Stimulated activated CD4-positive, alpha-beta T cell treated with anti-CD3 and anti-CD28 coated beads, Interleukin-4, amount 100 ng/mL, for 48 hours (primary cell): ENCODE data around the gene MS4A10.

Experiments used
- DNase-seq, 2 donors: peaks; one replicate each; pipeline ENCODE4 v3.0.0-alpha.2; 2020; ENCODE audit warnings: low read depth in 2 of 2

MS4A10 gene

DNA sequence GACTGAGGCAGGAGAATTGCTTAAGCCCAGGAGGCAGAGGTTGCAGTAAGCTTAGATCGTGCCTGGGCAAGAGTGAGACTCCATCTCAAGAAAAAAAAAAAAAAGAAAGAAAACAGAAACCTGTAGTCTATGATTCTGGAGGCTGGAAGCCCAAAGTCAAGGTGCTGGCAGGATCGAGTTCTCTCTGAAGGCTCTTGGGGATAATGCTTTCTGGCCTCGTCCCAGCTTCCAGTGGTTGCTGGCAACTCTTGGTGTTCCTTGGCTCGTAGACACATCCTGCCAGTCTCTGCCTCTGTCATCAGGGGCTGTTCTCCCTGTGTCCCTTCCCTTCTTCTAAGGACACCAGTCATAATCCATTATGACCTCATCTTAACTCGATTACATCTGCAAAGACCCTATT, 40.0 kb downstream of the MS4A10 start:
- DNase-seq = no peak

DNA sequence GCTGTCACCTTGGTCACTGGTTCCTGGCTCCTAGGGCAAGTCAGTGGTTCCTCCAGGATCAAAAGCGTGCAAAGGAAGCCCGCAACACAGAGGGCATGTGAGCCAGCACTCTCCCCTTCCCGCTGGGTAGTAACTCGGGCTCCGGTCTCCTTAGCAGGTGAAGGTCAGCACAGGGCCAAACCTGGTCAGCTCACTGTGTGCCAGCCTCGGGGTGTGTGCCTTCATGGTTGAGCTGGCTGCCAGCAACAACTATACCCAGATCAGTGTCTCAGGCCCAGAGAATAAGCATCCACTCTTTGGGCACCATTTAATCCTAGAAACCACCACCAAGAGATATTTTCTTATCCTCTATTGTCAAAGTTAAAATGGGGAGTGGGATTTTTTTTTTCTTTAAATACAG, 40.7 kb downstream of the MS4A10 start:
- no peak for DNase-seq

DNA sequence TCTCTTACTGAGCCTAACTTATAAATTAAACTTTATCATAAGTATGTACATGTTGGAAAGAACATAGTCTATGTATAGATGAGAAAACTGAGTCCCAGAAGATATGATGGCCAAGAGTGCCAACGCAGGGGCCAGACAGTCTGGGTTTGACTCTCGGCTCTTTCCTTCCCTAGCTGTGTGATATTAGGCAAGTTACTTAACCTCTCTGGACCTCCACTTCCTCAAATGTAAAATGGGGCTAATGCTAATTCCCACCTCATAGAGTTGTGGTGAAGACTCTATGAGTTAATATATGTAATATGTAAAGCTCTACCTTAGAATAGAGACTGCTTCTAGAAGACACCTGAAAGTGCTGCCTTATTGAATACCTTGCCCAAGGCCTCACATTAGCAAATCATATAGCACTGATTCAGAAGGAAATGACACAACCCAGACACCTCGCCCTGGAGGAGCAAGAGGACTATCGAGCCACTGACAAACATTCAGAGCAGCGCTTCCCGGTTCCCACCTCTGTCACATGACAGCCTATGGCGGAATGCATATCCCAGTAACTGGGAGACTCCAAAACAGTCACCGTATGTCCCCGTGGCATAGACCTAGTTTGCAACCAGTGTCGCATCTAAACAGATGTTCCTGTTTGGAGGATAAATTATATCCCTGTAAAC, 45.5 kb downstream of the MS4A10 start:
- peak in 1 of 2 donors; percentile 14 for DNase-seq

DNA sequence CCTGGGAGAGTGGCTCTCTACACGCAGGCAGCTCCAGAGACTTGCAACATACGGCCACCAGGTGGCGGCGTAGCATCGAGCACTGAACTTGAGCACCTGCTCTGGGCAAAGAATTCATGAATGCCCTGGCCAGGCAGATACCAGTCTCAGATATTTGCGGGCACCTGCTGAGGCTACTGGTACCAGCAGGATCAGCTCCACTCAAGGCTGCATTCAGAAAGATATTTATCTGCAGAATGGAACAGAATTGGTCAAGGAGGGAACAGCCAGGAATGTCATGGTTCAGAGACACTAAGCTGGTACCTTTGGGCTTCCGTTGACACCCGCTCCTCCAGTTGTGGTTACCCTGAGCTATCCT, 46.0 kb downstream of the MS4A10 start:
- DNase-seq = peak; percentile 67 to 72

DNA sequence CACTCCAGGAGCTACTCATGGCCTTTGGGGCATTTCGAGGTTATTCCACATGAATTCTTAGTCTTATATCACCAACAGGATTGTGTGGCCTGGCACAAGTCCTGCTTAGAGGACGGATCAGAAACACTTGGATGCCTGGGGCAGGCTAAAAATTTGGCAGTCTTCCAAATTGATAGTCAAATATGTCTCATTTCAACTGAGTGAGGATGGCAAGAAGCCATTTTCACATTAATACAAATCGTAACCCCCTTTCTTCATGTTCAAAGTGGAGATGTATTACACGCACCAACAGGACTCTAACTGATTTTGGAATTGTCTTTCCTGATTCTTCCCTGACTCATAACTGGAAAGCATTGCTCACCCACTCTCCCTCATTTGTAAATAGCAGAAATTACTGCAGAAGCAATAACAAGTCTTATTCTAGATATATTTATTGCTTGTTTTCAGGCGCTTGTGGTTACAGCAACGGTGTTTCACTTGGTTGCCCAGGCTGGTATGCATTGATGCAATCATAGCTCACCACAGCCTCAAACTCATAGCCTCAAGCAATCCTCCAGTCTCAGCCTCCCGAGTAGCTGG, 46.5 kb downstream of the MS4A10 start:
- DNase-seq = no peak

DNA sequence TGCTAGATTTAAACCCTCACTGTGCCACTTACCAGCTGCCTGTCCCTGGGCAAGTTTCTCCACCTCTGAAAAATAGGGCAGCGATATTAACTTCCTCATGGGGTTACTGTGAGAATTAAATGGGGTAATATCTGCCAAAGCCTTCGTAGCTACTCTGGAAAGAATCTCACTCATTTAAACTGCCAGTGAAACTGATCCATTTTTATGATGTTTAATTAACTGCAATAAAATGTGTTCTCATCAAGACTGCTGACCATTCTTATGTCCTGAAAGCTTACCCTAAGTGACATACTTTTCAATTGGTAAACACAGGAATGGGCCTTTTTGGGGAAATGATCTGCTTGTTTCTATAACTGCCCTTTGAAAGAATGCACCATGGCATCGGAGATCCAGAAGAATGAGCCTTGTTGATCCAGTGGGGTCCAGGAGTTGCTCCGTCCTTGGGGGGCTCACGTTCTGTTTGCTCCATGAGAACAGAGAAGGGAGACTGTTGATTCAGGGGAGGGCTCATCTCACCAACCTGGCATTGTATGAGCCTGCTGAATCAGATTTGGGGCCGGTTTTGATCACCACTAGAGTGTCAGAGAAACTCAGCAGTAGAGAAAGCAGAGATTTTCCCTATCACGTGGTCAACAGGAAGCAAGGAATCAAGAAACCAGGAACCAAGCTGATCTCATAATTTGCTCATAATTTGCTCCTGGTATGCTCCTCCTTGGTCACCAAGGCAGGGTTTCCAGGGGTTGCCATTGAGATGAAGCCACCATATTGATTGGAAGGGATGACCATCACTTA, 49.8 kb downstream of the MS4A10 start:
- DNase-seq = no peak

DNA sequence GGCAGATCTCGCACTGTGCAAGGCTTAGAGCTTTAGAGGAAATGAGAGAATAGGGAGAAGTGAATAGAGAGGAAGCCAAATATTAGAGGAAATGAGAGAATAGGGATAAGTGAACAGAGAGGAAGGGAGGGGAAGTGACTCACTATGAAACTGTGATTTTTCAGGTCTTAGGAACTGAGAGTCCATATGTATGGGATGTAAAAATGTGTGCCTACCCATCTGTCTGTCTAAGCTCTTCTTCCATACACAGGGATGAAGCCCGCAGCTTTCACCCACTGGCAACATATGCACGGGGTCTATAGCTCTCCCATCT, 50.4 kb downstream of the MS4A10 start:
- no peak for DNase-seq

DNA sequence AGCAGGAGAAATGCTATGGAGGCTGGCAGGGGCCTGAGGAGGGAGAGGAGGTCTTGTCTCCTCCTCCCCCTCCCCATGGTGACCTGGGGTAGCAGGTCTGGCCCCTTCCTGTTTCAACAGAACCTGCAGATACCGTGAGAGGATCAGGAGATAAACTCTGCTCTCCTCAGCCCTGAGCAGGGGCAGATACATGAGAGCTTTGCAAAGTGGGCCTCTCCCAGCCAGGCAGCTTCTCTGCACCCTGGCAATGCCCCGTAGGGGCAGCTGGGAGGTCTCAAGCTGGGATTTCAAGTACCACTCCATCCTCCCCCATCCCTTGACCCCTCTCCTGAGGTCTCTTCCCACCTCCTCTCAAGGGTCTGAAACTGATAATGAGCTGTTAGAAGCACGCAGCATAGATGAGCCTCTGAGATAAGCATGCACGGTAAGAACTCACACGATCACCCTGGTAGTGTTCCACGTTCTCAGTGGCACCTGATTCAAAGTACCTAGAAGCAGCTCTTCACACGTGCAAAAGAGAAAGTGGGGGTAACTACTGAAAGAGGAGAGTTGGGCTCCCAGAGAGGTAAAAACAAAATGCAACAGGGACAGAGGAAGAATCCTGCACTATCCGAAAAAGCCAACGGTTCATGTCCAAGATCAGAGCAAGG, 51.9 kb downstream of the MS4A10 start:
- DNase-seq = no peak

DNA sequence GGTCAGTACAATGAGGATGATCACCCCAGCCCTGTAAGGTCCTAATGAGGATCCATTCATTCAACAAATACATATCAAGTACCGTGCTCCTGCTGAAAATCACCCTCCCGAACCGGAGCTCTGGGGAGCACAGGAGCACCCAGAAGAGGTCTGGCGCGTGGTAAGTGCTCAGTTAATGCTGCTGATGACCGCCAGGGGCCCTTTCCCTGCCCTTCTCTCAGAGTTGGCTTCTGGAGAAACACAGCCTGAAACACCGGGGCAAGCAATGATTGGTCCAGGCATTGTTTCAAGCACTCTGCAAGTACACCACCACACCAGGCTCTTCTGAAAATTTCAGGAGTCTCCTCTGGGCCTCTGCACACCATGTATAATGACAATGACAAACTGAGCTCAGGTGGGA, 53.0 kb downstream of the MS4A10 start:
- no peak for DNase-seq

DNA sequence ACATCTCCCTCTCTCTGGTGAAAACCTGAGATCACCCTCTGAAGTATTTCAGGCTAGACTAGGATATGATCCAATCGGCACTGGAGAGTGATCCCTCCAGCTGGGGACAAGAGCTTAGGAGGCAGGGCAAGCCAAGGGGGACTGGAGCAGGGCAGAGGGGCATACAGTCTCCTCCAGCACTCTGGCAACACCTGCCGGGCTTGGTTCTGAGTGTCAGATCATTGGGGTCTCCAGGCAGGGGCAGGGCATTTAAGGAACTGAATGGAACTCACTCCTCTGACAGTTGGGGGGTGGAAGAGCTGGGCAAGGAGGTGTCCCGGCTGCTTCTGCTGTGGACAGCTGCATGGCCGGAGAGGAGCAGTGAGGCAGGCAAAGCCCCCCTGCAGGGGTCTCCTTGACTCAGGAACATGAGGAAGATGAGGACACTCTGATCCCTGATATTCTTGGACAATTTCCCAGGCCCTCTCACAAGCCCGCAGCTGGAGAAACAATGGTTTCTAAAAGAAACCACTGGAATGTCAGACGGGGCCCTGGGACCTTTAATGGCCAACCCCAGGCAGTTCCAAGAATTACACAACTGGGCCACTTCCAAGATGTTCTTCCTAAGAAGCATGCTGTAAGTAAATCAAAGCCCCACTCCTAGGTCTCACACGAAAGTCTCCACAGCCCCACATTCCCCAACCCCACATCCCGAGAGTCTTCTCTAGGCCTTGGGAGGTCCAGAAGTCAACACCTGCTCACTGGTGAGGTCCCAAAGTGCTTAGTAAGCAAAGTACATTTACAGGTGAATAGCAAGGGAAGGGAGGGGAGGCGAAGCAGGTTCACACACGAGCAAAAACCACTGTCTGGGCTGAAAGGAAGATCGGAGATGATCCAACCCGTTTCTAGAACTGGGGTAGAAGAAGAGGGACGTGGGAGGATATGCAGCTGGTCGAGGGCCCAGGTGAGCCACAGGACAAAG, 55.6 kb downstream of the MS4A10 start:
- DNase-seq = no peak

DNA sequence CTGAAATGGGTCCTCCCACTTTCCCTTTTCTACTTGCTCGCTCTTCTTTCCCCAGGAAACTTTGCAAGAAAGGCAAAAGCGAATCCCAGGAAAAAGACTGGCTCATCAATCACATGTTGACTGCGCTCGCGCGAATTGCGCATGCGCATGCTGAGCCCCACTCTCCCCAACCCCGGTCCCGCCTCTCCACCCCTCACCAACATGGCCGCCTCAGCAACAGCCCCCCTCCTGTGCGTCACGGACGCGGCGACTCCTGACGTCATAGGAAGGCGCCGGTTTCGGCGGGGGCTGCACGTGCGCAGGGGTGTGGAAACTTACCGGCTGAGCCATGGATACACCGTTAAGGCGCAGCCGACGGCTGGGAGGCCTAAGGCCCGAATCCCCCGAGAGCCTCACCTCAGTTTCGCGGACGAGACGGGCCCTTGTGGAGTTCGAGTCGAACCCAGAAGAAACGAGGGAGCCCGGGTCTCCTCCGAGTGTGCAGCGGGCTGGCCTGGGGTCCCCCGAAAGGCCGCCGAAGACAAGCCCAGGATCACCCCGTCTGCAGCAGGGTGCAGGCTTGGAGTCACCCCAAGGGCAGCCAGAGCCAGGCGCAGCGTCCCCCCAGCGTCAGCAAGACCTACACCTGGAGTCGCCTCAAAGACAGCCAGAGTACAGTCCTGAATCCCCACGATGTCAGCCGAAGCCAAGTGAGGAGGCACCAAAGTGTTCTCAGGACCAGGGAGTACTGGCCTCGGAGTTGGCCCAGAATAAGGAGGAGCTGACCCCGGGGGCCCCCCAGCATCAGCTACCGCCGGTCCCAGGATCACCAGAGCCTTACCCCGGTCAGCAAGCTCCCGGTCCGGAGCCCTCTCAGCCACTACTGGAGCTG, 56.9 kb downstream of the MS4A10 start, which contains the start of gene CCDC86:
CCDC86 (plus strand) TSS at position 317 of the 871 bp plus-strand sequence; CDS start at position 329, 12 bp downstream.
- peak; percentile 97 to 99 for DNase-seq

DNA sequence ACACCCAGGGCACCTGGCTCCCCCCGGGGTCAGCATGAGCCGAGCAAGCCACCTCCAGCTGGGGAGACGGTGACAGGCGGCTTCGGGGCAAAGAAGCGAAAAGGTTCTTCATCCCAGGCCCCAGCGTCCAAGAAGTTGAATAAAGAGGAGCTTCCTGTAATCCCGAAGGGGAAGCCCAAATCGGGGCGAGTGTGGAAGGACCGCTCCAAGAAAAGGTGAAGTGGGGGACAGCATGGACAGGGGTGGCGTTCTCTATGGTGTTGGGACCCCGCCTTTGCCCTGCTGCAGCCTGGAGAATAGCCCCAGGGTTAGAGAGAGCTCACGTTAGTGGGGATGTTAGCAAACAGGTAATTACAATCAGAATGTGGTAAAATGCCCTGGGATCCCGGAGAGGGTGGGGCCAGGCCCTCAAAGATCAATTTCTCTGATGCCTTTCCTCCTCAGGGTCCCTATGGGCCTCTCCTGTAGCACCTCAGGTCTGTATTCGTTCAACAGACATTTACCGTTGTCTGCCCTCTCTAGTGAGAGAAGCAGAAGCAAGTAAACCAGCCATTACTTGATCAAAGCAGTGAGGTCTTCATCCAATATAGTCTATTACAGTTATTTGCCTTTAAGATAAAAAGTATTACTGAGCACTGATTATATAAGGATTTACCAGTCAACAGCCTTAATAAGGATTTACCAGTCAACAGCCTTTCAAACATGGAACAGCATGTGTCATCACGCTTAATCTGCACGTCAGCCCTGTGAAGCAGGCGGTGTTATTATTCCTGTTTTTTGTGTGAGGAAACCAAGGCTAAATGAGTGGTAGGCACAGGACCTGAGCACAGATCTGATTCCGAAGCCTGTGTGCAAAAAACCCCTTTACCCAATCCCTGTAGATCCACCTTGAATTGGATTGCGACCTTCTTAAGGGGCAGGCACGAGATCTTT, 57.8 kb downstream of the MS4A10 start:
- no peak for DNase-seq

DNA sequence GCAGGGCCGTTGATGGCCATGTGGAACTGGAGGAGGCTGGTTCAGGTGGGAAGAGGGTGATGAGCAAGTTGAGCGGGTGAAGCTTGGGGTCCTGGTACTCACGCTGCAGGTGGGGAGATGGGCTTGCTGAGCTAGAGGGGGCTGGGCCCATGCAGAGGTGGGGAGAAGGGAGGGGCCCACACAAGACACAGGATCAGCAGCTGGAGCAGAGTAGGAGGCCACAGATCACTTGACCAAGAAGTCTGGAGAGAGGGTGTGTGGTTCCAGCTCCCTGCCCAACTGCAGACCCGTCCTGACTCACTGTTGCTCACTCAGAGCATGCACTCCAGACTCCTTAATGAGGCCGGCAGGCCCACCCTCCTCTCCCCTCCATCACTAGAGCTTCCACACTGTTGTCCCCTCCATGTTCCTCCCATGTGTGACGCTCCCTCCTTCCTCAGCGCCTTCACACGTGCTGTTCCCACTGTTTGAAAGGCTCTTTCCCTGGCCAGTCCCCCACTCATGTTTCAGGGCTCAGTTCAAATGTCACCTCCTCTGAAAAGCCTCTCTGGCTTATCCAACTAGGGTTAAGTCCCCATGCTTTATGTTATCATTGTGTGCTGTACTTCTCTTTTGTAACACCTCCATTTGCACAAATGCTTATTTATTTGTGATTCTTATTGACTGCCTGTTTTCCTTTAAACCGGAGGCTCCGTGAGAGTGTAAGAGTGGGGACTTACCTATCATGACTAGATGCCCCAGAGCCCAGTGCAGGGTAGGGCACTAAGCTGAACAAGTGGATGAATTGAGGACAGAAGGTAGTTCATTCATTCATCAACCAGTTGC, 59.1 kb downstream of the MS4A10 start:
- DNase-seq = no peak

DNA sequence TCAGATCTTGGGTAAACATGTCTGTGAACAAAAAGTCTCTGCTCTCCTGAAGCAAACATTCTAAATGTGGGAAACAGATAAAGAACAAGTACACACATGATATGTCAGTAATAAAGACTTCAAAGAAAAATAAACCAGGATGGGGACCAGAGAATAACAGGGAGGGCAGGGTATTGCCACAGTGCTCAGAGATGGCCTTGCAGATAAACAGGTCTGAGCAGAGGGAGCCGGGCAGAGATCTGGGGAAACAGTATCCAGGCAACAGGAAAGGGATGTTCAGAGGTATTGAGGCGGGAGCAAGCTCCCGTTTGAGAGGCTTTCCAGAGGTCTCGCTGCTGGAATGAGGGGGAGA, 59.7 kb downstream of the MS4A10 start:
- DNase-seq = no peak

DNA sequence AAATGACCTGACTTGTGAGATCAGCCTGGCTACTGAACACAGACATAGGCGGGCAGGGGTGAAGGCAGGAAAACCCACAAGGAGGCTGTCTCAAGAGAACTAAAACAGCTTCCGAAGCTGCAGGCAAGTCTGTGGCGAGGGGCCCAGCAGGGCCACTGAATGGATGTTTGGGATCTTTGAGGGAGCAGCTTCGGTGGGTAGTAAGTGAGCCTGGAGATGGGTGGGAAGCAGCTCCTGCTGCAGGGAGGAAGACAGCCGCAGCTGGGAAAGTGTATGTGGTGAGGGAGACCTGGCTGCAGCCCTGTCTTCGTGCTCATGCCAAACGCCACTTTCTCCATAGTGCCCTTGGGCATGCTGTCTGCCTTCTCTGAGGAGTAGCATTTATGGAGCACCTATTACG, 60.2 kb downstream of the MS4A10 start:
- no peak for DNase-seq

DNA sequence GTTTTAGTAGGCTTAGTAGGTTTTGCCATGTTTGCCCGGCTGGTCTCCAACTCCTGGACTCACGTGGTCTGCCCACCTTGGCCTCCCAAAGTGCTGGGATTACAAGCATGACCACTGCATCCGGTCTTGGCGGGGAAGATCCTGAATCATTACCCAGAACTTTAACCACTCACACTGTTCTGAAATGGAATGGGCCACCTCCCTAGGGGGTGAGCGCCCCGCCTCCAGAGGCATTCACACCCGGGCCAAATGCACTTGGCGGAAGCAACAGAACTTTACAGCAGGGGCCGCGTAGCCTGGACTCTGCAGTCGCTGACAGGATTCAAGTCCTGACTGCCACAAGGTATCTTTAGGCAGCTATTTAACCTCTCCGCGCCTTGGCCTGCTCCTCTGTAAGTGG, 62.1 kb downstream of the MS4A10 start:
- DNase-seq = no peak

DNA sequence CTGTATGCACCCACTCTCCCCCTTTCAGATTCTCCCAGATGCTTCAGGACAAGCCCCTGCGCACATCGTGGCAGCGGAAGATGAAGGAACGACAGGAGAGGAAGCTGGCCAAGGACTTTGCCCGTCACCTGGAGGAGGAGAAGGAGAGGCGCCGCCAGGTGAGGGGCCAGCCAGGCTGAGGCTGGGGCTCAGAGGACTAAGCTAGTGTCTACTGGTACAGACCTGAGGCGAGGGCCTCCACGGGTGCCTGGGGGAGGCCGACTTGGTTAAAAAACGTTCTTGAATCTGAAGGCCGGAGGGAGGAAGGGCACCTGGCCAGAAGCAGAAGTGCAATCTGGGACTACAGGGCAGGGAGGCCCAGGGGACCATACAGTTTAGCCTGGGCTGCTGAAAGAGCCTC, 62.8 kb downstream of the MS4A10 start:
- no peak for DNase-seq

DNA sequence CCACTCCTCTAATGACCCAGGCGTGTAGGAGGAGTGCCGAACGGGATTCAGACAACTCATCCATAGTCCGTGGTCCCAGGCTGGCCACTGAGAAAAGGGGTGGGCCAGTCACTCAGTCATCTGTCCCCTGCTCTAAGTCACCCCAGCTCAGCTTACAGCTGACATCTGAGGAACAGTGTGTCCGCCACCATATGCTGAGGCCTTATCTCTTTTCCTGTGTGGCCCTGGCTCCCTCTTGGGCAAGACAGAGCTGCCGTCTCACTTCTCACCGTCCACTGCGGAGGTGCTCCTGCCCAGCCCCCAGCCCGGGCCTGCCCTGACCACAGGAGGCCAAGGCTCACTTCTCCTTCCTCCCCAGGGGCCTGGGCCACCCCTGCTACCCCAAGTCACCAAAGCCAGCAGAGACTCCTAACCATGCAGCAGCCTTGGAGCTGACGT, 63.6 kb downstream of the MS4A10 start:
- DNase-seq = no peak
